ENCODE data around the gene FFAR2.
"Not testable (repeated sequence)": the region's sequence is repeated elsewhere in the genome, so short reads cannot be mapped to it uniquely, and the experiment has no call there.

The FFAR2 gene

DNA sequence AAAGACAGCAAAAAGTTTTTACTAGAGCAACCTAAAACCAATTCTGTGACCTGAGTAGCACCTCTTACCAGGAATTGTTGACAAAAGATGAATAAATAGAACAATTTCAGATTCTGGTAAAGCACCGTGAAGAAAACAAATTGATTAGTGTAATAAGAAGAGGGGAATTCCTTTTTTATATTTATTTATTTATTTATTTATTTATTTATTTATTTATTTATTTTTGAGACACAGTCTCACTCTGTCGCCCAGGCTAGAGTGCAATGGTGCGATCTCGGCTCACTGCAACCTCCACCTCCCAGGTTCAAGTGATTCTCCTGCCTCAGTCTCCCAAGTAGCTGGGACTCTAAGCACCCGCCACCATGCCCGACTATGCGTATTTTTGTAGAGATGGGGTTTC is 24.7 kb upstream of the FFAR2 start:
- DNase-seq (ENCODE audit: low read depth in 1 of 2, low spot score in 1 of 2), result not testable (repeated sequence)

DNA sequence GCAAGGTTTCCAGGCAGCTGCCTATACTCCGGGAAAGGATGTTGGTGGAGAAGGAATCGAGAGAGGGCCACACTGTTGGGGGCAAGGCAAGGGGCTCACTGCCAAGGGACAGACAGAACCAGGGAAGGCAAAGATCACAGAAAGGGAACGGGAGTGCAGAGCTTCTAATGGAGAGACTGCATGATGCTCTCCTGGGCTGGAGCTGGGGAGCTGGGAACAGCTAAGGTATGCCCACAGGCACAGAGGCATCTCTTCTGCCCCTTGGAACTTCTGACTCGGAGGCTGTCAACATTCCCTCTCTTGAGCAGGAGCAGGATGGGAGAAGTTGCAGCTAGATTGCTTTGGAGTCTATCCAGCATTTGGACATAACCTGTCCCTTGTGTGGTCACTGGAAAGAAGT is 22.4 kb upstream of the FFAR2 start:
- DNase-seq (ENCODE audit: low read depth in 1 of 2, low spot score in 1 of 2), result no peak

DNA sequence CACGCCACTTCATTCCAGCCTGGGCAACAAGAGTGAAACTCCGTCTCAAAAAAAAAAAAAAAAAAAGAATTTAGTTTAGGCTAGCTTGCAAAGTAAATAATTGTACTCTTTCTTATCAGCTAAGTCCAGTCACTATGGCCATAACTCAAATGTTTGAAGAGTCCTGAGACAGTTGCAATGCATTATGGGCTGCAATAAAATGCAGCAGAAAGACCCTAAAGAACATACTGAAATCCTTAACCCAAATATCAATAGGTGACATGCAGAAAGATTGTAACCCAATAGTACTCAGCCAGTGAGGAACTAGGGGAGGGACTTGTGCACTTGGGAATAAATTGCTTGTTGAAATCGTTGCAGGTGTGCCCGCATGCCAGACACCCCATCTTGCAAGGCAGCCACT is 20.9 kb upstream of the FFAR2 start:
- no peak for DNase-seq (ENCODE audit: low read depth in 1 of 2, low spot score in 1 of 2)

DNA sequence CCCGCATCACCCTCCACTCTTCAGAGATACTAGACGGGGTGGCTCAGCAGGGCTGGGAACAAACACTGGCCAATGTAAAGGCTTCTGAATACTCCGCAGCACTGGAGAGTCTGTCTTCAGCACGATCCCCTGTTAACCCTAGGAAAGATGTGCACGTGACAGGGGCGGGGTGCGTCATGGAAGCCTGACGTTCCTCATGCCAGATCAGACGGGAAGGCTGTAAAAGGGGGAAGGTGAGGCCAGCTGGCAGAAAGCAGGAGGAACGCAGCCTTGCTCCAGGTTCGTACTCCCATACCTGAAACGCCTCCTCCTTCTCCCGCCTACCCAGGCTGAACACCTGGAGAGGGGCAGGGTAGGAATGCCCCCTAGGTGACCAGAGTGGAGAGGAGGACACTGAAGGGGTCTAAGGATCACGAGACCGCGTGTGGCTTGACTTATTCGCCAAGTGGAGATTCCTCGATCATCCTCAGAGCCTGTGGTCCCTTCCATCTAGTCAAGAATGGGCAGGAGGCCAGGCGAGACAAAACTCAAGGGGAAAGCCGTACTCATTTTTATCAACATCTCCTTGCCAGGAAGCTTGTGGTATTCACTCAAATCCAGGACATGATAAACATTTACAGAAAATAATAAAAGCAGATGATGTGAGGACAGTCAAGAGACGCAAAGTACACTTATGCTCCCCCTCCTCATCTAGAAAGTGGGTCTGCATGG is 18.2 kb upstream of the FFAR2 start:
- DNase-seq (ENCODE audit: low read depth in 1 of 2, low spot score in 1 of 2), result no peak

DNA sequence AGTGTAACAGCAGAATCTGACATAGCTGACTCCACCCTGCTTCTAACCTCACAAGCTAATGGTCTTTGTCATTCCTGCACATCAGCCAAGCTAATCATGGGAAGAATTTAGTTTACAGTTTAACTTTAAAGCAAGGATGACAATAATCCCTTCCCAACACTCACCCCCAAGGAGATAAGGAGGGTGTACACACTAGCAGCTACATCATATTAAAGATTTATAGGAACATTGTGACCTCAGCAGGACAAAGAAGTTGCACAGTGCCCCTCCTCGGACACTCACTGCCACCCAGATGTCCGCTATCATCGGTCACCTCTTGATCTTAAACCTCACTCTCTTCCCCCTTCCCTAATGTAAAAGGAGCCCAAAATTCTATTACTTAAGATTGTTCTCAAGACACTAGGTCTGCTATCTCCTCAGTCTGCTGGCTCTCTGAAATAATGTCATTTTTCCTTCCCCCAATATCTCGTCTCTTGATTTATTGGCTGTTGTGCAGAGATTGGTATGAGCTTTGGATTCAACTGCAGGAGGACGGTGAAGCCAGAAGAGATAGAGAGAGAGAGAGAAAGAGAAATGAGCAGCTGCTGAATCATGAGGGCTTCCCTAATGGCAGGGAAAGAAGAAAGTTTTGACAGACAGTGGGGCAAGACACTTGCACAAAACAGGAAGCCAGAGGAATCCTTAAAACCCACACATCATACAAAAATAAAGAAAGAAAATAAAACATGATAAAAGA is 17.5 kb upstream of the FFAR2 start:
- DNase-seq (ENCODE audit: low read depth in 1 of 2, low spot score in 1 of 2), result no peak

DNA sequence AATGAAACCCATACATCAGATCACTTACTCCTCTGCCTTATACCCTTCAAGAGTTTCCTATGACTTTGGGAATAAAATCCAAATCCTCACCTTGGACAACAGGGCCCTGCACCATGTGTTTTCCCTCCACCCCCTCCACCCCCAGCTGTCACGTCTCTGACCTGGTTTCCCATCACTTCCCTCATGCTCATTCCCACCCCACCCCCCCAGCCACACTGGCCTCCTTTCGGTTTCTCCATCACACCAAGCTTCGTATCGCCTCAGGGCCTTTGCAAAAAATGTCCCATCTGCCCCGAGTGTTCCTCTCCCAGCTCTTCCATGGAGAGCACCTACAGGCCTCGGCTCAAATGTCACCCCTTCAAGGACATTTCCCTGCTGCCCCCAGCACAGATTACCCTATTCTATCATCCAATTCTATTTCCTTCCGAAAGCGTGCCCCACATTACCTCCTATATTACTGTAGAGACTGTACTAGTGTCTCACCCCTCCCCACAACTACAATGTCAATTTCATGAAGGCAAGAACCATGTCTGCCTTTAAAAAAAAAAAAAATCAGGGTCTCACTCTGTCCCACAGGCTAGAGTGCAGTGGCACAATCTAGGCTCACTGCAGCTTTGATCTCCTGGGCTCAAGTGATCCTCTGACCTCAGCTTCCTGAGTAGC is 16.8 kb upstream of the FFAR2 start:
- DNase-seq (ENCODE audit: low read depth in 1 of 2, low spot score in 1 of 2), result no peak

DNA sequence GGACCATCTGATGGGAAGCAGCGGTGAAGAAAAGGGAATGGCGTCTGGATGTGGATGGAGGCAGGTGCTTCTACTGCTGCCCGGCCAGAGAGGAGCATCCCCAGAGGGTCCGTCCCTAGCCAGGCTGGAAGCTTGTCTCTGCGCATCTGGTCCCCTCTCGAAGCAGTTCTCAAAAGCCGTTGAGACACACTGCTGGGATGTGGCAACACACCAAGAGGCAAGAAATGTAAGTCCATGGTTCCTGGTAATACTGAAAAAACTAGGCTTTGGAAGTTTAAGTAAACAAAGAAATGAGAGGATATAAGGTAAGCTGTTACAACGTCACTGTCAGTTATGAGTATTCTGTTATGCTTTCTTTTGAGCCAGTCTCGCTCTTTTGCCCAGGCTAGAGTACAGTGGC is 15.1 kb upstream of the FFAR2 start:
- no peak for DNase-seq (ENCODE audit: low read depth in 1 of 2, low spot score in 1 of 2)

DNA sequence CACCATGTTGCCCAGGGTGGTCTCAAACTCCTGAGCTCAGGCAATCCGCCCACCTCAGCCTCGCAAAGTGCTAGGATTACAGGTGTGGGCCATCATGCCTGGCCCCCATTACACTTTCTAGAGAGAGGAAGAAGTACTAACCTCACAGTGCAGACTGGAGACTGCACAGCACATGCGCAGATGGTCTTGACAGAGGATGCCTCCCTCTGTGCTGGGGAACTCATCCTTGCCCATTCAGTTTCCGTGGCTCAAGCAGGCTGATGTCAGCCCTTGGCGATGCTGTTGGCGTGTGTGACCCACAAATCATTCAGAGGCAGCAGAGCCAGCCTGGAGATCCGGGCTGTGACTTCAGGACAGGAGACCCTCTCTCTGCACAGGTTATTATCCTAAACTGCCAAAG is 14.6 kb upstream of the FFAR2 start:
- no peak for DNase-seq (ENCODE audit: low read depth in 1 of 2, low spot score in 1 of 2)

DNA sequence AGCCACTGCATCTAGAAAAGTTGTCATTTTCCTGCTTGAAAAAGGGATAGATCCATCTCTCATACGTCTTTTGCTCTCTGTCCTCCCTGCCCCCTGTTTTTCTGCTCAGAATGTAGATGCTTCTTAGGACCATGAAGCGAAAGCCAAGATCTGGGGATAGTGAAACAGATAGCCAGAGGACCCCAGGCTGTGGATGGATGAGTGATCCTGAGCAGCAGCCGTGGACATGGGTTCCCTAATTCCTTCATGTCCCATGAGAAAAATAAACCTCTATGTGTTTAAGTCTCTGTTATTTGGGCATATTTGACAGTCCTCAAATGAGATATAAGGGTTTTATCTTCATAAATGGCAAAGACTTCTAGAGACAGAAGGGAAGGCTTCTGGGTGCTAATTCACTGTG is 12.2 kb upstream of the FFAR2 start:
- DNase-seq (ENCODE audit: low read depth in 1 of 2, low spot score in 1 of 2), result no peak

DNA sequence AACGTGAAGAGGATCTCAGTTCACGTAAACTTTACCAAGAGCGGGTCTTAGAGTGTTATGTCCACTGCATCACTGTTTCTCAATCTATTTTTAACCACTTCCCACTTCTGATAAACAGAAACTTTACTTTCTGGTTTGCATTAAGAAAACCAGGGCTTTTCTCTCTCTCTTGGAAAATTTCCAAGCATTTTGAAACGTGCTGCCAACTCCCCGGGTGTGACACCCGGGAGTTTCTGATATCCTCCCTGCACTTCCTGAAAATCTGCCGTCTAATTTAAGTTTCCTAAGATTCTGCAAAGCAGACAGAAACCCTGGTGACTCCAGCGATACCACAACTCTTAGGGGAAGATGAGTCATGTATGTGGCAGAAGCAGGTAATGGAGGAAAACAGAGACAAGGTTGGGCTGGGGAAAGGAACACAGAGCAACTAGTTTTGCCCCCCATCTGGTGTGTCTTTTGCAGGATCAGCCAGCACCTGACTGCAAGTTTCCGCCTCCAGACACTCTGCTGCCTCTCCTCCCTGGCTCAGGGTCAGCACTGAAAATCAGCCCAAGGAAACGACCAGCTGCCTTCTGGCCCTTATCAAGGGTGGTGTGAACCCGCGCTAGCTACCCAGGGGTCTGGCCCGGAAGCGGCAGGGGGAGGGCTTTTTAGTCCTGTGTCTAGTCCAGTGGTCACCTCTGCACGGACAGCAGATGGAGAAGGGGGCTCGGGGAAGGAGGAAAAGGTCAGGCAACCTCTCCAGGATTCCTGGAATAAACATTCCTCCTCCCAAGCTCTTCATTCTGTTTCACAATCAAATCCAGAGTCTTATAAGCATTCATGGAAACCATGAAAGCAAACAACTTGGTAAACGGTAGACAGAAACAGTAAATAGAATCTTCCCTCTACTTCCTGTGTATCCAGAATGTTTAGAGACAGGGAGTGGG is 11.3 kb upstream of the FFAR2 start:
- DNase-seq (ENCODE audit: low read depth in 1 of 2, low spot score in 1 of 2), result no peak

DNA sequence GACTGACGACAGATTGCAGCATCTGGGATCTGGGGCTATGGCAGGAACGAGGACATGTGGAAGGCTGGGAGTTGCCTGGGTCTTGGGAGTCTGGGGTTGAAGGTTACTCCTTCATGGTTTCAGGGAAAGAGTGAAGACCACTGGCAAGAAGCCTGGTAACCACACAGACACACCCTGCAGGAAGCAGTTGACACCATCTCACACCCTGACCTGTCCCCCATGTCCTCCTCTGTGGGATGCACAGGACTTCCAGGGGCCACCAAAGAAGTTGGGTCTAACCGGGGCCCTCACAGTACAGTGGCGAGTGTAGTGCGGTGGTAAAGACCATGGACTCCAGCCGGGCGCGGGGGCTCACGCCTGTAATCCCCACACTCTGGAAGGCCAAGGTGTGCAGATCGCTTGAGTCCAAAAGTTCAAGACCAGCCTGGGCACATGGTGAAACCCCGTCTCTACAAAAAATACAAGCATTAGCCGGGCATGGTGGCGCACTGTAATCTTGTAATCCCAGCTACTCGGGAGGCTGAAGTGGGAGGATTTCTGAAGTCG is 10.6 kb upstream of the FFAR2 start:
- no peak for DNase-seq (ENCODE audit: low read depth in 1 of 2, low spot score in 1 of 2)

DNA sequence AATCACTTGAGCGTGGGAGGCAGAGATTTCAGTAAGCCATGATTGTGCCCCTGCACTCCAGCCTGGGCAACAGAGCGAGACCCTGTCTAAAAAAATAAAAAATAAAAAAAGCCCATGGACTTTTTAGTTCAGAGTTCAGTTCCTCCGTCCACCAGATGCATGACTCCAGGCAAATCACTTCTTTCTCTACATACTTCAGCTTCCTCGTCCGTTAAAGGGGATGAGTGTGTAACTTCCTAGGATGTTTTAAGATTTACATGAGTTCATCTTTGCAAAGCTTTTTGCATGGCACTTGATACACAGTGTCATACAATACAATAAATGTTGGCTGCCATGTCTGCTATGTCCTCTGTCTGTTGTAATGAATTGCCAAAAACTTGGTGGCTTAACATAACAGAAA is 10.0 kb upstream of the FFAR2 start:
- no peak for DNase-seq (ENCODE audit: low read depth in 1 of 2, low spot score in 1 of 2)

DNA sequence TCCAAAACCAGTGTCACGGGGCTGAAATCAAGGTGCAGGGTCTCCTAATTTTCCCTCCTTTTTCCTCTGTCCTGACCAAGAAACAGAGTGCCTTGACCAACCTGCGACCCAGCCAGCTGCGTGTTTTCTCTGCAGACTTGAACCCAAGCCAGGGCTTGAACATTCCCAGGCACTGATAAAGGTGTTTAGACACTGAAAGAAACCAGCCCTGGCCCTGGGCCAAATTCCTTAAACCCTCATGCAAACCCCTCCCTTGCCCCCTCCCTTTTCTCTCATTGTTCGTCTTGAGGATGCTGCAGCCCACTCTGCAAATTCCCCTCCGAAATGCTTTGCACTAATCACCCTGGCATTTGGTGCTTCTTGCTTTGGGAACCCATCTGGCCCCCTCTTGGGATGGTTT is 9.5 kb upstream of the FFAR2 start:
- no peak for DNase-seq (ENCODE audit: low read depth in 1 of 2, low spot score in 1 of 2)

DNA sequence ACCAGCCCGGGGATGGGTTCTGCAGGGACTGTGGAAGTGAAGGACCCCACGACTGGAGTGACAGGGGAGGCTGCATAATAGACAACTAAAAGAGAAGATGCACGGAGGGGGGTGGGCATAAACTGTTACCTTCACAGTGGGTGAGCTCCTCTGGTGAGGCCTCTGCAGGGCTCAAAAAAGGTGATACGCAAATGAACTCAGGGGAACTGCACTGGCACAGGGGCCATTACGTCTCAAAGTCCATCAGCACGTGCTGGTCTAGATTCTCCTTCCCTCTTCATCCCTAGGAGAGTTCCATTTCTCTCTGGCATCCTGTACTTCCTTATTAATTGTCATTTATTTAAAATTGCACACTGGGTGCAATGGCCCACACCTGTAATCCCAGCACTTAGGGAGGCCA is 8.1 kb upstream of the FFAR2 start:
- no peak for DNase-seq (ENCODE audit: low read depth in 1 of 2, low spot score in 1 of 2)

DNA sequence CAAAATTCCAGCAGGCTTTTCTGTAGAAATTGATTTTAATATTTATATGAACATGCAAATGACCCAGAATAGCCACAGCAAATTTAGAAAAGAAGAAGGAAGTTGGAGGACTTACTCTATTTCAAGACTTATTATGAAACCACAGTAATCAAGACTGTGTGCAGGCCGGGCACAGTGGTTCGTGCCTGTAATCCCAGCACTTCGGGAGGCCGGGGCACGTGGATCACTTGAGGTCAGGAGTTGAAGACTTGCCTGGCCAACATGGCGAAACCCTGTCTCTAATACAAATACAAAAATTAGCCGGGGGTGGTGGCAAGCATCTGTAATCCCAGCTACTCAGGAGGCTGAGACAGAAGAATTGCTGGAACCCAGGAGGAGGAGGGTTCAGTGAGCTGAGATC is 6.0 kb upstream of the FFAR2 start:
- DNase-seq (ENCODE audit: low read depth in 1 of 2, low spot score in 1 of 2), result no peak

DNA sequence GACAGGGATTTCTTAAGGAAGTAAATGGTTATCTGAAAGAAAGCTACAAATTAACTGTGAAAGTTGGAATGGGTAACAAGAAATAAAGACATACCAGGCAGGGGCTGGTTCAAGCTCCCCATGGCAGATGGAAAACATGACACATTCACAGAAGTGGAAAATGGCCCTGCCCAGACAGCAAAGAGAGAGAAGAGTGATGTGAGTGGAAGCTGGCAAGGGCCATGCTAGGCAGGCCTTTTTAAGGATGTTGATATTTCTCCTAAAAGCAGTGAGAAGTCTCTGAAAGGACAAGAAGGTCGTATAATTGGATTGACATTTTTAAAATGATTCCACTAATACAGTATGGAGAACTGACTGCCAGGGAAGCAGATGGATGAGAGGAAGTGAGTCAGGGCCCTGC is 3.3 kb upstream of the FFAR2 start:
- DNase-seq (ENCODE audit: low read depth in 1 of 2, low spot score in 1 of 2), result no peak

DNA sequence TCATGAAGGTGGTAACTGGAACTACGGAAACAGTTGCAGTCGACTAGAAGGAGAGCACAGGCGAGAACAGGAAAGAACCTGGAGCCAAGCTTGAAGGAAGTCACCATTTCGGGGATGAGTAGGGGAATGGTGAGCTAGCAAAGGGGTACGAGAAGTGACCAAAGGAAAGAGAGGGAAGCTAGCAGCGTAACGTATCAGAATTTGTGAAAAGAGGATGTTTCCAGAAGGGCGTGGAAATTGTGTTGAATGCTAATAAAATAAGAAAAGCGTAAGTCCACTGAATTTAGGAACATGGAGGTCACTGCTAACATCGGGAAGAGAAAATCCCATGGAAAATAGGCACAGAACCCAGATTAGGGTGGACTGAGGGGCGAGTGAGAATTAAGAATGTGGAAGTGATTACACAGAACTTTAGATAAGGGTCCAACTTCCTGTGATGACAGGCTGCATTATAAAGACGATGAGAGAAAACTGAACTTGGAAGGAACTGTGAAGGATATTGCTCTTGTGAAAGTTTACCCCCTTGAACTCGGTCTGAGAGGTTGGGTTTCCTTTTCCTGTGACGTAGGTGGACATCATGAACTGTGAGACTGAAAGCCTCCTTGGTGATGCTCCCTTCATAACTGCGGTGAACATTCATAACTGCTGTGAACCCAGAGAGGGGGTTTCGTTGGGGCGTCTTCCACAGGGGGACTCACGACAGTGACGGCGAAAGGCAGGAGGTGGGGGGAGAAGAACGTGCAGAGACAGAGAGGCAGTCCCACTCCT is 2.0 kb upstream of the FFAR2 start:
- DNase-seq (ENCODE audit: low read depth in 1 of 2, low spot score in 1 of 2), result no peak

DNA sequence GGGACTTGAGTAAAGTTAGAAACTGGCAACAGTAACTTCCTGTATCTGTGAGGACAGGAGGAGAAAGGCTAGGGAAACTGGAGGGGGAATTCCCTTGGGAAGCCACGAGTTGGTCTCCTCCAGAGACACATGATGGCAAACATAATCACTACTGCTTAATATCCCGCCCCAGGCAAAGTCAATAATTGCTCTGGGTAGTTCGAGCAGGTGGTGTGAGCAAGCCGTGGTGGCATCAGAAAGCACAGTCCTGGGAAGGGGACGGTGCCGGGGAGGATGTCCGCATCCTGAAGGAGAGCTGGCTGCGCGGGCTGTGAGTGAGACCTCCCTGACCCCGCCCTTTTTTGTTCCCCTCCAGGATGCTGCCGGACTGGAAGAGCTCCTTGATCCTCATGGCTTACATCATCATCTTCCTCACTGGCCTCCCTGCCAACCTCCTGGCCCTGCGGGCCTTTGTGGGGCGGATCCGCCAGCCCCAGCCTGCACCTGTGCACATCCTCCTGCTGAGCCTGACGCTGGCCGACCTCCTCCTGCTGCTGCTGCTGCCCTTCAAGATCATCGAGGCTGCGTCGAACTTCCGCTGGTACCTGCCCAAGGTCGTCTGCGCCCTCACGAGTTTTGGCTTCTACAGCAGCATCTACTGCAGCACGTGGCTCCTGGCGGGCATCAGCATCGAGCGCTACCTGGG is 1.4 kb downstream of the FFAR2 start:
- no peak for DNase-seq (ENCODE audit: low read depth in 1 of 2, low spot score in 1 of 2)

DNA sequence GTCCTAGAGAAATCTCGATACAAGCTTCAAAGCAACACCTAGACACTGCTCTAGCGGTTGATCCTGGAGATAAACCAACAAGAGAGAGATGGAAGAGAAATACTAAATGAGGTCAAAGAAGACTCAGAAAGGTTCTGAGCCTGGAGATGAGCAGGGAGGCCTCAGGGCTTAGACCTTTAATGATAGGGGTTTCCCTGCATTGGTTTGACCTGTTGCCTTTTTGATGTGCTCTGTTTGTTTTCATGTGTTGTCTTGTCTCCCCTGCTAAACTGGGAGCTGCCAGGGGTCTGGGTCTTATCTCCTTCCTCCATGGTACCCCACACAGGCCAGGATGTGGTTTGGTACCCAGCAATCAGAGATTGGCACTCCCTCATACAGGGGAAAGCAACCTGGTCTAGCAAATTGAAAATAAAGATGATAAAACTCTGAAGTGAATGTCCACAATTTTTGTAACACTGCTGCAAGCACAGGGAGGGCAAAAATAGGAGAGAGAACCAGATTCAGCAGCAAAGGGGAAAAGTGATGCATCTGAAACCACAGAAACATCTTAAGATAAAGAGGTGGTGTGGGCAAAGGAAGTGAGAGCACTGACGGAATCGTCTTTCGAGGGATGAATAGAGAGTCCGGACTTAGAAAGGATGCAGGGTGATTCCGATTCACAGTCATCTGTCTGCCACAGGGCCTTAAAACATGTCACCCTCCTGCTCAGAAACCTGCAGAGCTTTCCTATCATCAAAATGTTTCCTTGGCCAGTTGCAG is 3.5 kb downstream of the FFAR2 start:
- no peak for DNase-seq (ENCODE audit: low read depth in 1 of 2, low spot score in 1 of 2)
